Neural progenitor cell (in vitro differentiated cells): ENCODE measurements around the gene CPXM2.

Experiments used
- CTCF ChIP-seq: fragments of 200-600 bp; sonication (generic); IDR thresholded peaks from 2 replicates; pipeline ENCODE4 v1.5.1; 2017; ENCODE audit warnings: antibody characterized with exemption, mild to moderate bottlenecking
- EZH2 ChIP-seq: fragments of 200-600 bp; sonication (generic); IDR thresholded peaks from 2 replicates; pipeline ENCODE4 v1.6.1; 2017; ENCODE audit warnings: antibody characterized with exemption, mild to moderate bottlenecking, moderate library complexity
- EZH2phosphoT487 ChIP-seq: fragments of 200-600 bp; sonication (generic); IDR thresholded peaks from 2 replicates; pipeline ENCODE4 v1.6.1; 2017; ENCODE audit warnings: antibody characterized with exemption

GRCh38 chr10:123840714-123841113 is 50.9 kb downstream of the CPXM2 start:
- TF ChIP-seq CTCF, result no peak
- no peak for TF ChIP-seq EZH2
- TF ChIP-seq EZH2phosphoT487, result no peak
